ENCODE measurements around the gene GAS2L1.

Gene GAS2L1

GRCh38 chr22:29306175-29306834, at the start of gene GAS2L1:
GAS2L1 (plus strand) TSS chr22:29306650; CDS start chr22:29308106, 1,456 bp downstream.
- DNase-seq (ENCODE audit: low read depth) = peak; percentile 27

GRCh38 chr22:29257751-29258181, 48.7 kb upstream of the GAS2L1 start:
- DNase-seq (ENCODE audit: low read depth) = no peak

- no peak for DNase-seq (ENCODE audit: low read depth)
Observed at GRCh38 chr22:29258407-29259252, 47.8 kb upstream of the GAS2L1 start.

GRCh38 chr22:29259253-29259899, 47.1 kb upstream of the GAS2L1 start:
- no peak for DNase-seq (ENCODE audit: low read depth)

- DNase-seq (ENCODE audit: low read depth) = no peak
Observed at GRCh38 chr22:29260031-29260560, 46.4 kb upstream of the GAS2L1 start.

- DNase-seq (ENCODE audit: low read depth) = no peak
Observed at GRCh38 chr22:29260601-29261315, 45.7 kb upstream of the GAS2L1 start.

GRCh38 chr22:29263791-29264276, 42.6 kb upstream of the GAS2L1 start:
- DNase-seq (ENCODE audit: low read depth) = no peak

GRCh38 chr22:29265305-29265704, 41.1 kb upstream of the GAS2L1 start:
- no peak for DNase-seq (ENCODE audit: low read depth)

- DNase-seq (ENCODE audit: low read depth) = no peak
Observed at GRCh38 chr22:29265929-29266328, 40.5 kb upstream of the GAS2L1 start.

GRCh38 chr22:29266564-29267461, 39.6 kb upstream of the GAS2L1 start:
- DNase-seq (ENCODE audit: low read depth) = no peak

- DNase-seq (ENCODE audit: low read depth) = no peak
Observed at GRCh38 chr22:29267462-29267857, 39.0 kb upstream of the GAS2L1 start.

GRCh38 chr22:29267858-29268510, 38.5 kb upstream of the GAS2L1 start, which contains the start of the genes EWSR1 and RHBDD3:
EWSR1 (plus strand) TSS chr22:29268268; CDS start chr22:29268337, 69 bp downstream.
RHBDD3 (minus strand) TSS chr22:29267981; CDS start chr22:29265626, 2,355 bp downstream.
- peak; percentile 98 for DNase-seq (ENCODE audit: low read depth)

- DNase-seq (ENCODE audit: low read depth) = peak; percentile 16
Observed at GRCh38 chr22:29268511-29269229, 37.8 kb upstream of the GAS2L1 start.

GRCh38 chr22:29269230-29269604, 37.2 kb upstream of the GAS2L1 start:
- DNase-seq (ENCODE audit: low read depth) = no peak

- DNase-seq (ENCODE audit: low read depth) = no peak
Observed at GRCh38 chr22:29269731-29270474, 36.5 kb upstream of the GAS2L1 start.

GRCh38 chr22:29270475-29271271, 35.8 kb upstream of the GAS2L1 start:
- DNase-seq (ENCODE audit: low read depth) = no peak

- no peak for DNase-seq (ENCODE audit: low read depth)
Observed at GRCh38 chr22:29272624-29273023, 33.8 kb upstream of the GAS2L1 start.

GRCh38 chr22:29275167-29275566, 31.3 kb upstream of the GAS2L1 start:
- DNase-seq (ENCODE audit: low read depth) = no peak

All from activated T-cell treated with anti-CD3 and anti-CD28 coated beads for 1 hour (primary cell).